Lung (tissue), 12 donors: Measurements from ENCODE around the gene IL1RAP. TPM values are rescaled to one million over a fixed set of nuclear protein-coding genes. Genes with fewer than 3 reads are reported as not detected.

Experiments
- ATAC-seq: fragments of 200-7000 bp; cut with Tn5 transposase; one replicate; pipeline ENCODE4 v1.9.1; 2020; ENCODE audit warnings: moderate number of reproducible peaks; ENCODE audit not compliant: insufficient read depth, low FRiP score
- DNase-seq, 3 donors: peaks; one replicate each; pipeline ENCODE4 v3.0.0-alpha.2; 2013 to 2017
- H3K27ac ChIP-seq, 2 donors: one replicate each; pipeline ENCODE4 v1.5.1; 2013; ENCODE audit warnings: mild to moderate bottlenecking in 2 of 2, moderate library complexity in 2 of 2, control low read depth in 1 of 2, inconsistent platforms in 1 of 2, low read depth in 1 of 2, low read length in 1 of 2
- H3K27me3 ChIP-seq, 3 donors: one replicate each; pipeline ENCODE4 v1.5.1; 2013; ENCODE audit warnings: low read length in 2 of 3; ENCODE audit not compliant: control insufficient read depth in 3 of 3, insufficient read depth in 3 of 3
- H3K36me3 ChIP-seq, 4 donors: one replicate each; pipeline ENCODE4 v1.5.1; 2013; ENCODE audit warnings: low read length in 4 of 4, mild to moderate bottlenecking in 1 of 4, moderate library complexity in 1 of 4; ENCODE audit not compliant: control insufficient read depth in 4 of 4, insufficient read depth in 4 of 4
- H3K4me1 ChIP-seq, 5 donors: one replicate each; pipeline ENCODE4 v1.5.1; 2013; ENCODE audit warnings: low read length in 5 of 5, mild to moderate bottlenecking in 2 of 5, moderate library complexity in 1 of 5; ENCODE audit not compliant: control insufficient read depth in 5 of 5, insufficient read depth in 5 of 5
- H3K4me3 ChIP-seq: one replicate; pipeline ENCODE4 v1.5.1; 2013; ENCODE audit warnings: mild to moderate bottlenecking, control low read depth, moderate library complexity
- H3K9ac ChIP-seq, 2 donors: one replicate each; pipeline ENCODE4 v1.5.1; 2013; ENCODE audit warnings: low read length in 2 of 2, control low read depth in 1 of 2; ENCODE audit not compliant: insufficient read depth in 1 of 2
- H3K9me3 ChIP-seq, 4 donors: one replicate each; pipeline ENCODE4 v1.5.1; 2013; ENCODE audit warnings: low read length in 3 of 4, mild to moderate bottlenecking in 1 of 4, moderate library complexity in 1 of 4; ENCODE audit not compliant: control insufficient read depth in 4 of 4, insufficient read depth in 3 of 4
- WGBS, 2 donors: extraction: QIAGEN DNeasy Blood & Tissue Kit; methylation state at CpG; one replicate each; pipeline ENCODE4 v1.1.7; 2013; 5-methylcytosine and 5-hydroxymethylcytosine counted together
- polyA plus RNA-seq, 2 donors: library from polyadenylated mRNA; stranded (reverse); fragments of 200-250 nt; gene quantifications; one replicate each; pipeline ENCODE4 v1.2.1, GENCODE V29; 2013
- total RNA-seq, 2 donors: library from RNA; depleted of rRNA in 1 of 2; stranded (reverse); fragments of >200 nt in 1 of 2; gene quantifications; one replicate each; pipeline ENCODE4 v1.2.1, GENCODE V29; 2014 to 2021
- TF ChIP-seq, protein P1 (sequence below): IDR thresholded peaks from 2 replicates; pipeline ENCODE4 v1.5.1; 2012; ENCODE audit warnings: mild to moderate bottlenecking; ENCODE audit errors: control extremely low read depth, extremely low read depth
- donor health status: control.
- donor health status: control.
- donor health status: Bipolar disorder and iron deficiency.
- donor health status: healthy.
- donor health status: DM: yes; HTN: yes; CAD: no.

IL1RAP gene
- total and polyA plus RNA-seq, 4 donors: 3.2 to 34.2 (median 26.8) TPM

DNA sequence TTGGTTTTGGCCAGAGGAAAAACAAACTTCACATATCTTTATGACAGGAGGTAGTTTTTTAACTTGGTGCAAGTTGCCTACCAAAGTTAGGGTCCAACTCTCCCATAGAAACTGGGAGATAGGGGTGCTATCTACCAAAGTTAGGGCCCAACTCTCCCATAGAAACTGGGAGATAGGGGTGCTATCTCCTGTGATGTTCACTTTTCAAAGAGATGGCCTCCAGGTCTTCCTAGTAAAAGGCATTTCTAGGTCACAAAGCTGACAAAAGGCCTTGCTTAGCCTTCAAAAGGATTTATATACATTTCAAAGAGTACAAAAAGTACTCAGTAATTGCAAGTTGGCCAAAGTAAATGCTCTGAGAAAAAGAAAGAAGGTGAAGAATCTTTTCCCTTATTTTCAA lies 27.1 kb downstream of the IL1RAP start:
- Histone ChIP-seq H3K4me3 (no peak overlapping the region), H3K27me3 (peaks cover 0 to 9% (median 0%) of the 10 kb centered on the region in 3 donors), H3K9ac (no peak overlapping the region), H3K4me1 (peaks cover 3 to 60% (median 11%) of the 10 kb centered on the region in 5 donors), H3K27ac (no peak overlapping the region), H3K9me3 (no peaks in the 10 kb centered on the region), H3K36me3 (peaks cover 0 to 3% (median 0%) of the 10 kb centered on the region in 4 donors)
- no peak for ATAC-seq
- TF ChIP-seq, protein P1, sequence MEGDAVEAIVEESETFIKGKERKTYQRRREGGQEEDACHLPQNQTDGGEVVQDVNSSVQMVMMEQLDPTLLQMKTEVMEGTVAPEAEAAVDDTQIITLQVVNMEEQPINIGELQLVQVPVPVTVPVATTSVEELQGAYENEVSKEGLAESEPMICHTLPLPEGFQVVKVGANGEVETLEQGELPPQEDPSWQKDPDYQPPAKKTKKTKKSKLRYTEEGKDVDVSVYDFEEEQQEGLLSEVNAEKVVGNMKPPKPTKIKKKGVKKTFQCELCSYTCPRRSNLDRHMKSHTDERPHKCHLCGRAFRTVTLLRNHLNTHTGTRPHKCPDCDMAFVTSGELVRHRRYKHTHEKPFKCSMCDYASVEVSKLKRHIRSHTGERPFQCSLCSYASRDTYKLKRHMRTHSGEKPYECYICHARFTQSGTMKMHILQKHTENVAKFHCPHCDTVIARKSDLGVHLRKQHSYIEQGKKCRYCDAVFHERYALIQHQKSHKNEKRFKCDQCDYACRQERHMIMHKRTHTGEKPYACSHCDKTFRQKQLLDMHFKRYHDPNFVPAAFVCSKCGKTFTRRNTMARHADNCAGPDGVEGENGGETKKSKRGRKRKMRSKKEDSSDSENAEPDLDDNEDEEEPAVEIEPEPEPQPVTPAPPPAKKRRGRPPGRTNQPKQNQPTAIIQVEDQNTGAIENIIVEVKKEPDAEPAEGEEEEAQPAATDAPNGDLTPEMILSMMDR: no peak
- DNase-seq: no peak

DNA sequence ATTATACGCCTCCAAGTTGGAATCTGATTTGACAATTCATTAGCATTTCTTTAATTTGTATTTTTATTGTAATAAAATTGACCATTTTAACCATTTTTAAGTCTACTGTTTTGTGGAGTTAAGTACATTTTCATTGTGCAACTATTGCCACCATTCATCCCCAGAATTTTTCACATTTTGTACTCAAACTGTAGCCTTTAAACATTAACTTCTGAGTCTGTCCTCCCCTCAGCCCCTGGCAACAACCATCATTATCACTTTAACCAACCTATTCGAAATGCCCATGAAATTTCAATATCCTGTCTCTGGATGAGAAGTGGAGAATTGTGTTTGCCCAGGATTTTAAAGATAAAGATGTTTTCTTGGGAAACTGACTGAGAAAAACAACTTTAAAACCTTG lies 27.7 kb downstream of the IL1RAP start:
- TF ChIP-seq, protein P1: no peak
- H3K9me3 ChIP-seq: no peaks in the 10 kb centered on the region
- peaks cover 3 to 61% (median 15%) of the 10 kb centered on the region in 5 donors for H3K4me1 ChIP-seq
- peaks cover 0 to 3% (median 0%) of the 10 kb centered on the region in 4 donors for H3K36me3 ChIP-seq
- DNase-seq (no peak), ATAC-seq (no peak)
- WGBS, 2 donors: 85 to 94% methylated on average over 2 of the region's 2 CpGs
- H3K9ac ChIP-seq: no peak overlapping the region
- peaks cover 0 to 9% (median 0%) of the 10 kb centered on the region in 3 donors for H3K27me3 ChIP-seq
- H3K4me3 ChIP-seq: no peak overlapping the region
- no peak overlapping the region for H3K27ac ChIP-seq

DNA sequence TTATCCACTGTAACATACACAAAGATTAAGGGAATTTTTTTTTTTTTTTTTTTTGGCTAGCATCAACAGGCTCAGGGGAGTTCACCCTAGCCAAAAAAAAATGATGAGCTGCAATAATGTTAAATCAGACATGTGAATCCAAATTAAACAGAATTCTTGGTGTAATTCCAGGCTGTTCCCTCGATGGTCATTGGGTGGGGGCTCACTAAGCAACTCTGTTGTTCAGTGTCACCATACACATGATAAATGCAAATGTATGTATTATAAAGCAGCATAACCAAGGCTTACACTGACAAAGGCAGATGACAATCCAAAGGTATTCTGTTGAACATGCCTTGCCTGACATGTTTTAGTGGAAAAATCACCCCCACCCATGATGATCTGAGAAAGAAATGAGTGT lies 29.0 kb downstream of the IL1RAP start:
- 81 to 87% methylated on average over 1 of the region's 1 CpG for WGBS, 2 donors
- no peak for ATAC-seq
- no peaks in the 10 kb centered on the region for H3K9me3 ChIP-seq
- peaks cover 0 to 13% (median 0%) of the 10 kb centered on the region in 3 donors for H3K27me3 ChIP-seq
- H3K9ac ChIP-seq: no peak overlapping the region
- peak; percentile 60 to 94 (median 94) for DNase-seq
- TF ChIP-seq, protein P1: no peak
- H3K27ac ChIP-seq: no peak overlapping the region
- no peak overlapping the region for H3K4me3 ChIP-seq
- H3K36me3 ChIP-seq: peaks cover 0 to 3% (median 0%) of the 10 kb centered on the region in 4 donors
- H3K4me1 ChIP-seq: peaks cover 3 to 58% (median 22%) of the 10 kb centered on the region in 5 donors

GRCh38 chr3:190543671-190544070 lies 29.8 kb downstream of the IL1RAP start:
- peaks cover 0 to 13% (median 0%) of the 10 kb centered on the region in 3 donors for H3K27me3 ChIP-seq
- H3K4me1 ChIP-seq: peaks cover 3 to 62% (median 21%) of the 10 kb centered on the region in 5 donors
- DNase-seq: no peak
- no peaks in the 10 kb centered on the region for H3K36me3 ChIP-seq
- ATAC-seq: no peak
- TF ChIP-seq, protein P1: no peak
- H3K9me3 ChIP-seq: no peaks in the 10 kb centered on the region
- H3K27ac ChIP-seq: no peak overlapping the region
- no peak overlapping the region for H3K9ac ChIP-seq
- H3K4me3 ChIP-seq: no peak overlapping the region
- WGBS, 2 donors: 73 to 82% methylated on average over 4 of the region's 4 CpGs
